GM11168 (cell line): Measurements from ENCODE around the gene CAPS2.

Source experiments
- in situ Hi-C: fragments of 300-500 bp; cut with MboI; formaldehyde crosslinking; loops from one replicate; pipeline ENCODE4 v1.12.0; 2022; ENCODE audit warnings: low sequenced_read_pairs; ENCODE audit not compliant: unreplicated experiment

Gene CAPS2

DNA sequence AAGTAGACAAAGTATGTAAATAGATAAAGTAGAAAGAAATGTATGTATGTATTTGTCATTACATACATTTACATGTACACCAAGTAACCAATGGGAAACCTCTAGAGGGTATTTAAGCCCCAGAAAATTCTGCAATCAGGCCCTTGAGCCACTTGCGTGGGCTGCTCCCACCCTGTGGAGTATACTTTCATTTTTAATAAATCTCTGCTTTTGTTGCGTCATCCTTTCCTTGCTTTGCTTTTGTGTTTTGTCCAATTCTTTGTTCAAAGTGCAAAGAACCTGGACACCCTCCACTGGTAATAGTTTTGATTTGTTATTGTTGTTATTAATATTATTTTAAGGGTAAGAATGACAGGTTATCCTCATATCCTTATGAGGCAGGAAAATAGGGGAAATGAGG is 21.8 kb downstream of the CAPS2 start:
- in situ Hi-C loops, result no loop called here

DNA sequence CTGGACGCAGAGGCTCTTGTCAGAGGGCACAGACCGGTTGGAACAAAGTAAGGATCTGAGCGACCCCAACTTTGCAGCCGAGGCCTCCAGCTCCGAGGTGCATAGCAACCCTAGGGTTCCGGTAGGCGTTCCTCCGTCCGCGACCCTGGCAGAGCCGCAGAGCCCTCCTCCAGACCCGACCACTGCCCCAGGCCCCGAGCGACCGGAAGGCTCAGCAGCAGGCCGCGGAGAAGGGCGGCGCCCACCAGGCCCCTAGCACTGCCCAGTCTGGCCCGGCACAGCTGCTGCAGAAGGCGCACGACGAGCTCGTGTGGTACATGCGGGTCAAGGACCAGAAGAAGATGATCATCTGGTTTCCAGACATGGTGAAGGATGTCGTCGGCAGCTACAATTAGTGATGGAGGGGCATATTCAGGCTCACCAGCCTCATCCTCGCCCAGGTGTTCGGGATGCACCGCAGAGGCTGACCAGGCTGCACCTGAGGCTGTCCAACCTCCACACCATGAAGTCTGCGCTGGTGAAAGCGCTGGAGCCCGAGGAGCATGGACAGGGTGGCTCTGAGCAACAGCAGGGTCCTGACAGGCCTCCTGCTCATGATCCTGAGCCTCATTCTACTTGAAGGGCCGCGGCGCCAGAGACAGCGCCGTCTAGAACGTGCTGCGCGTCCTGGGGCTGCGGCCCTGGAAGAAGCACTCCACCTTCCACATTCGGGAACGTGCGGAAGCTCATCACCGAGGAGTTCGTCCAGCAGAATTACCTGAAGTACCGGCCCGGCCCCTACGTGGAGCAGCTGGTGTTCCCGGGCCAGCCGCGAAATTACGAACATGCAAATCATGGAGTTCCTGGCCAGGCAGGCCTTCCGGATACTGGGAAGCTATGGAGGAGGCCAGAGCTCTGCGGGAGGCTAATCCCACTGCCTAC is 24.5 kb downstream of the CAPS2 start:
- in situ Hi-C loops, result no loop called here

DNA sequence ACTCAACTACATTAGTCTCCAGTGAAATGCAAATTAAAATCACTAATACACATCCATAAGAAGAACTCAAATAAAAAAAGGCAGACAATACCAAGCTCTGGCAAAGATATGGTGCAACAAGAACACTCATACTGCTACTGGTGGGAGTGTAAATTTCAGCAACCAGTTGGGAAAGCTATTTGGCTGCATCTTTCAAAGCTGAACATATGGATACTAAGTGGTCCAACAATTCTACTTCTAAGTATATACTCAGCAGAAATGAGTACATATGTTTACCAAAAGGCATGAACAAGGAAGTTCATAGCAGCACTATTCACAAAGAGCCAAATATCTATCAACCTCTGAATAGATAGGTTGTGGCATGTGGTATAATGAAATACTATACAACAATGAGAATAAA is 27.3 kb downstream of the CAPS2 start:
- in situ Hi-C loops, result no loop called here

DNA sequence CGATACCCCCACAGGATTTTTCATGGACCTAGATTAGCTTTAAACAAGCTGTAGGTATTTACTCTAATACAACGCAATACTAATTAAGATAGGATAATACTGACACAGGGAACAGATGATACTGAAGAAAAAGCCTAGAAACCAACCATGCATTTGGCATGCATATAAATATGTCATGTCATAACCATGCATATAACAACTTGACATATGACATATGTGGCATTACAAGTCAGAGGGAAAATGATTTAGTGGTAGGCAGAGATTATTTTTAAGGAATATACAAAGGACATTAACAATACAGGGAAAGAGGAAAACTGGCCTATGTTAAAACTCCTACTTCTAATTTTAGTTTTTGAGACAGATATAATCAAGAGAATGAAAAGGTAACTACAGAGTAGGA is 27.9 kb downstream of the CAPS2 start:
- in situ Hi-C loops, result no loop called here

DNA sequence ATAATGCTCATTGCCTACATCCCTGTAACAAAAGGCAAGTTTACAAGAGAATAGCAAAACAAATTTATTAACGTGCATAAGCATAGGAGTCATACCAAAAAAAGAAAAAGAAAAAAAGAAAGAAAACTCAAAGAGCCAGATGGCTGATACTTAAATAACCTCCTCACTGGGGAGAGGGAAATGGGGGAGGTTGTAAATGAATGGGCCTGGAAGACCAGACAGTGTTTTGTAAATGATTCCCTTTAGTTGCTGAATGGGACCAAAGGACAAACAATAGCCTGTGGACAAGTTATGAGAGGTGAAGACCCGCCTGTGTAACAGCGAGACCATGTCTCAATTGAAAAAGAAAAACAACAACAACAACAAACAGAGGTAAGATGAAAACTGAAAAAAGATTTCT is 35.3 kb downstream of the CAPS2 start:
- in situ Hi-C loops, result no loop called here

DNA sequence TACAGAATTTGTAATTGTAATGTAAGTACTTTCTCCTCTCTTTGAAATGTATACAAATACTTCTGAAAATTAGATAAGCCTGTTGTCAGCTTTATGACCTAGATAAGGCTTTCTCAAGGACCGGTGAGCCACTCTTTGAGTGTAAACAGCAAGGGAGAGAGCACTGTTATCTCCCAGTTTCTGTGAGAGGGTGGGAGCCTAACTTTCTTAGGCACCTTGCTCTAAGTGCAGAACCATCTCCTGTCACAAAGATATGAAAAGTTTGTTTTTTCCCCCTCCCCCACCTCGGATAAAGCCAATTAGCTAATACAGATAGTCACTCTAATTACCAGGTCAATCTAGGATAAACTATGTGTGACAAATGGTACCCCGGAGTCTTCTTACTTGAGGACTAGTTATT is 35.8 kb downstream of the CAPS2 start:
- in situ Hi-C loops, result no loop called here

DNA sequence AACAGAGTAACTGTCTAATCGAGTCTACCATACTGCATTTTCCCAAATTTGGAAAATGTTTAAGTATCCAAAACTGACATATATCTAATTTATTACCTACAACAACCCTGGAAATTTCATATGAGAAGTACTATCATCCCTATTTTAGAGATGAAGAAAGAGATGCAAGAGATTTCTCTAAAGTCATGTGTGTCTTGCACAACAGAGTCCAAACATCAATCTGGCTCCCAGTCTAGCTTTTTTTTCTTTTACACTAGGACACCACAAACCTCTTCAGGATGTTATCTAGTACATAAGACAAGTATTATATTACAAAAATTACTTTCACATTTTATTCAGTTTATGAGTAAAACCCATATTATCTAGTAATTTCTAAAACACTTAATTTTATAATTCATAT is 39.1 kb downstream of the CAPS2 start:
- in situ Hi-C loops, result no loop called here

DNA sequence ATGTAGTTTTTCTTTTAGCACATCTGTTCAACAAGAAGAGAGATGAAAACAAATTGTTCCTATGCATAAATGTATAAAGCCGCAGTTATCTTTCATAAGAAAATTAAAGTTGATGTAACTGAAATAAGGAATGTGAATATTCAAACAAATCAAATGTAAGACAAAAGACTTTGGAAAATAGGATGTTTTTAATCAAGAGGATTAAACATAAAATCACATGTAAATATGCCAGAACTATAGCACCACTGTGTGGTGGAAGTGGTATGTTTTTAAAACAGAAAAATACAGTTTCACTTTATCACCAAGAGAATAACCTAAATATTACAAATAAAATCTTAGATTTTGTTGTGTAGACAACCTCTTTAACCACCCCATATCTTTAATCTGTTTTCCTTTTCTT is 40.4 kb downstream of the CAPS2 start:
- in situ Hi-C loops, result no loop called here

DNA sequence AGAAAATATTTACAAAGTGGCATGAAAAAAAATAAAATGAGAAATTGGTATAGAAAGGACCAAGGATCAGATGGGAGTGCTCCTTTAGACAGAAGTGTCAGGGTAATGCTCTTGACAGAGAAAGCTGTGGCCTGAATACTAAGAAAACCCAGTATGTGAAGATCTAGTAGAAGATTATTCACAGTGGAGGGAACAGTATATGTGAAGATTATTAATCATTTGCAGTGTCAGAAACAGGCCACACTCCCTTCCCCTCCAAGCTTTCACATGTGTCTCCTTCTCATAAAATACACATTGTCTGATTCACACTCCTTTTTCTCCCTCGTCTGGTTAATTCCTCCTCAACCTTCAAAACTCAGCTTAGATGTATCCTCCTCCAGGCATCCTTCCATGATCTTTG is 41.3 kb downstream of the CAPS2 start:
- in situ Hi-C loops, result no loop called here

DNA sequence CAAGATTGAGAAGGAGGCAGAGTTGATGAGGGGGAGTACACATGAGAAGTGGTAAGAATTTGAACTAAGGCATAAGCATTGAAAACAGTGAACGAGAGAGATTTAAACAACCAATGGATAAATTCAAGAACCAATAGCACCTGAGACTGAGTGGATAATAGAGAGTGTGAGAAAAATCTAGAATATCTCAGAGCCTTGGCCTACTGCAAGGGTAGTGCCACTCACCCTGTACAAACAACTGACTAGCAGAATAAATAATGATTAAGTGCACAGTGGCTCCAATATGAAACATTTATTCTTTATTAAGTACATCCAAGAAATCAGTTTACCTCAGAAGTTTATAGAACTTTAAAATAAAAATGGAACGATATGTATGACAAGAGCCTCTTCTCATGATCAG is 54.4 kb downstream of the CAPS2 start:
- in situ Hi-C loops, result no loop called here

DNA sequence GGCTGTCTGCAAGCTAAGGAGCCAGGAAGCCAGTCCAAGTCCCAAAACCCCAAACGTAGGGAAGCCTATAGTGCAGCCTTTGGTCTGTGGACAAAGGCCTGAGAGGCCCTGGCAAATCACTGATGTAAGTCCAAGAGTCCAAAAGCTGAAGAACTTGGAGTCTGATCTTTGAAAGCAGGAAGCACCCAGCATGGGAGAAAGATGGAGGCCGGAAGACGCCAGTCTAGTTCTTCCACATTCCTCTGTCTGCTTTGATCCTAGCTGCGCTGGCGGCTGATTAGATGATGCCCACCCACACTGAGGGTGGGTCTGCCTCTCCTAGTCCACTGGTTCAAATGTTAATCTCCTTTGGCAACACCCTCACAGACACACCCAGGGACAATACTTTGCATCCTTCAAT is 58.5 kb downstream of the CAPS2 start:
- in situ Hi-C loops, result no loop called here

DNA sequence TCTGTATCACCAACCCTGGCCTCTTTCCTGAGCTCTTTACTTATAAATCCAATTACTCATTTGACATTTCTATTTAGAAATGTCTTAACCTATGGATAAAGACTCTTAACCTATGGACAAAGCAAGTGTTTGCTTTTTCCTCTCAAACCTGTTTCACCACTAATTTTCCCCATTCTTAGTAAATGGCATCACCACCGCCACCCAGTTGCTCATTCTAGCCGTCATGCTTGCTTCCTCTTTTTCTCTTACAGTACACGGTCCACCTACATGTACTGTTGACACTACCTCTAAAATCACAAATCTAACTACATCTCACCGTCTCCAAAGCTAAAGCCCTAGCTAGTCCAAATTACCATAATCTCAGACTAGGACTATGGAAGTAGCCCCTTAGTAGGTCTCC is 60.0 kb downstream of the CAPS2 start:
- in situ Hi-C loops, result no loop called here

DNA sequence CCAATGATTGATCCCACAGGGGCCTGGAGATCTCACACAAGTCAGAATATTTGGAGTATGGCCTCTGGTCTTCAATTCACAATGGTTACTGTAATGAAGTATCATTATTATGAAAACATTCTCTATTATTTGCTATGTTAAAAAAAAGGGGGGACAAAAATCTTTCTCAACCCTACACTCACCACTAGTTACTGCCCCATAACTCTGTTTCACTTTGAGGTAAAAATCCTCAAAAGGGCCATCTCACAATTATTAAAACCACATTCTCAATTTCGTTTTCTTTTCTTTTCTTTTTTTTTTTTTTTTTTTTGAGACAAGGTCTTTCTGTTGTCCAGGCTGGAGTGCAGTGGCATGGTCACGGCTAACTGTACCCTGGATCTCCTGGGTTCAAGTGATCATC is 60.9 kb downstream of the CAPS2 start:
- in situ Hi-C loops, result no loop called here

DNA sequence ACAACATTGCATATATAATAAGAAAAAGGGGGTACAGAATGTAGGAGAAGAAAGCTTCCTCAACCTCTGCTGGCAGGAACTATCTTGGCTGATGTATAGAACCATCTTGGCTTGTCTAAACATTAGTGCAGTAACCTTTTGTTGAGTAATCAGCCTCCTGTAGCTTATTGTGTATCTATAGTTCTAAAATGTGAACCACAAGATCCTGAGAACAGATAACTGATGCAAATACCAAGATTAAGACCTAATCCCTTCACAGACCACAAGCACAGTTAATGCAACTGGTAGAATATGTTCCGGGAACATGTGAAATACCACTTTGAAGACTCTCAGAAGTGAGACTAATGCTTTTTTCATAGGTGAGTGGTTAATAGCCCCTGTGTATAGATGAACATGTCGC is 69.8 kb downstream of the CAPS2 start:
- in situ Hi-C loops, result no loop called here

DNA sequence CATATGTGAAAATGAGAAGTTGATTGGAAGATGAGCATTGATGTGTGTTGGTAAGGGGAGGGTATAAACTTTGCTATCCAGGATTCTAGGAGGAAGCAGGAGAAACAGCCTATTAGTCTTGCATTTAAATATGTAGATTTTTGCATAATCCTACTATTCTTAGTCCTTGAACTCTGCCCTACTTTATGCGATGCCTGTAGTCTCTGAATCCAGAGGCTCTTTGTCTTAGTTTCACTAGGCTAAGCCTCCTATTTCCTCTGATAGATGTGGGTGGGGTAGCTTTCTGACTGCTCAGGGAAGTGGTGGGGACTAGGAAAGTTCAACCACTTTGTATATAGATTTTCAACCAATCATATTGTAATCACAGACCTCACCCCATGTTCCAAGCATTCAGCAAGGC is 71.0 kb downstream of the CAPS2 start:
- in situ Hi-C loops, result no loop called here

DNA sequence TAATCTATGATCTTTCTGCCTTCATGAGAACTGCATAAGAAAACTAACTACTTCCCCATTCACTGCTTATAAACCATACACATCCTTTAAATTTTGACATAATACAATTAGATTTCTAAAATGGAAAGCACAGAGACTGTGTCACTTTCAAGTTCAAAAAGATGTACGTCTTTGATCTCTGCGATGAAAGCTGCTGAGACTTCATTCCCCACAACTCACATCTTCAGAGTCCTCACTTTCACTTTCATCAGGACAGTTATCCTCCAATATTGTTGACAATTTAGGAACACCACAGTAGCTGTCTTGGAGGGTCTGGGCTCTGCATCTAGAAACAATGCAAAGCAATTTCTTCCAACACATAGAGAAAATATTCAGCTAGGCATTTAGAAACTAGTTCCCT is 72.6 kb downstream of the CAPS2 start:
- in situ Hi-C loops, result no loop called here

DNA sequence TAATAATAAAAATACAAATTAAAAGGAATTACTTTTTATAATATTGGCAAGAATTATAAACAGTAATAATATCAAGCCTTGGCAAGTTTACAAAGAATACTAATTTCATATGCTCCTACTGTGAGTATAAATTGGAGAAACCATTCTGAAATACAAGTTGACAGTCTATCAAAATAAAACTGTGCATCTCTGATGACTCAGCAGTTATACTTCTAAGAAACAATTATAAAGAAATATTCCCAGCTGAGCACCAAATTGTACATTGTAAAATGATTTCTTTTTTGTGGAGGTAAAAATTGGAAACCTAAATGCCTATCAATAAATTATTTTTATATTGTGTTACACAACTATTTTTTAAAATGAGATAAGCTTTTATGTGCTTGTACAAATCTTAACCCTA is 85.0 kb downstream of the CAPS2 start:
- in situ Hi-C loops, result no loop called here

DNA sequence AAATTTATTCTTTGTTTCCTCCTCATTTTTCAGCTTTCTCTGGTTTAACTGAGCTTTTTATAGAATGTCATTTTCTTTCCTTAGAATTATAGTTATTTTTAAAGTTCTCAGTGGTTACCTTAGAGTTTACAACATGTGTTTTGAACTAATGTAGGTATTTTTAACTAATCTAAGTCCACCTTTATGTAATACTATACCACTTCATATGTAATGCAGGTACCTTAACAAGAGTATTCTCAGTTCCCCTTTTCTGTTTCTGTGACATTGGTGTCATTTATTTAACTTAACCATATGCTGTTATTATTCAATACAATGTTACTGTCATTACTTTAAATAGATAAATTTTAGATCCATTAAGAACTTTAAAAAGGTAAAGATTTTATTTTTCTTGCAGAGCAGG is 90.1 kb downstream of the CAPS2 start:
- in situ Hi-C loops, result no loop called here

DNA sequence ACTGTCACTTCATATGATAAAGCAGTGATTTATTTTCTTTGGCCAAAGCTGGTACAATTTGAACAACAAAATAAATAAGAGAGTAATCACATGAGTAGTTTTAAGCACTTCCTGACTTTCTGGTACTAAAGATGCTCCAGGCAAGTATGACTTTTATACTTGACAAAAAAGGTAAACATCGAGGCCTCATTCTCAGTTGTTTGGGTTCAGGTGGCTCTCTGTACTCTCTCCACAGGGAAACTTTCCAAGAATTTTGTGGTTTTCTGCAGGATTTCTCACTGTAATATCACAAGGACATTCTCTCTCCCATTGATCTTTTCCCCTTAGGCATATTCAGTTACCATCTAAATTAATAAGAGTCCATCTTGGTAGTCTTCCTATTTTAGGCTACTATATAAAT is 93.9 kb downstream of the CAPS2 start:
- in situ Hi-C loops, result no loop called here

DNA sequence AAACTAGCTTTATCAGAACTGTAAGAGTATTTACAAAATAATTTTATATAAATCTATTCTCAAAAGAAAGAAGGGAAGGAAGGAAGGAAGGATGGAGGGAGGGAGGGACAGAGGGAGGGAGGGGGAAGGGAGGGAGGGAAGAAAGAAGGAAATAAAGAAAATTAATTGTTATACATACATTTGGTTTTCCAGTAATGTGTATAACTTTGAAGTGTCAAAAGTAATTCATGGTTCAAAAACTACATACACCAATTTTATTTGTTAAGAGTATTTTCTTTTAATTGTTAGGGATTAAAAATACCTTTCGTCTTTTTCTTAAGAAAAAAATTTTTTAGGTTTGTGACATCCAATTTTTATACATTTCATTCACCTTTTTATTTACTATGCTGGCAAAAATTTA is 103.0 kb downstream of the CAPS2 start:
- in situ Hi-C loops, result no loop called here
